H1 (cell line): ENCODE measurements around the gene LSM14B. TPM values are rescaled to one million over a fixed set of nuclear protein-coding genes. Genes with fewer than 3 reads are reported as not detected.

Experiments used
- CTCF ChIA-PET: fragments of 300-600 bp; sonication (Branson Sonifier 250); formaldehyde crosslinking; loops from one replicate; lab custom pipeline; 2021; ENCODE audit not compliant: partially characterized antibody; lab: Charles Lee
- POLR2A ChIA-PET: fragments of 300-600 bp; sonication (Branson Sonifier 250); formaldehyde crosslinking; loops from one replicate; lab custom pipeline; 2021; ENCODE audit warnings: inconsistent platforms; ENCODE audit not compliant: partially characterized antibody; lab: Charles Lee
- DNase-seq, 2 experiments: peaks; one replicate each; pipeline versions ENCODE4 v3.0.0 to v3.0.0-alpha.2; 2010 to 2022; ENCODE audit warnings: low spot score in 2 of 2, low read depth in 1 of 2, mixed read lengths in 1 of 2
- FAIRE-seq: peaks from 2 replicates; lab custom pipeline; 2011; peaks lifted over from hg19 to GRCh38; lab: Jason Lieb, UNC
- H2AFZ ChIP-seq: 2 replicates; pipeline ENCODE4 v1.8.1; 2012; ENCODE audit warnings: low read length, inconsistent platforms
- H2AK5ac ChIP-seq: 2 replicates; pipeline ENCODE4 v1.6.1; 2013; ENCODE audit warnings: low read depth, low read length
- H2BK120ac ChIP-seq: replicated peaks from 2 replicates; pipeline ENCODE3; 2013; ENCODE audit warnings: low read depth, low read length, inconsistent platforms
- H2BK12ac ChIP-seq: 2 replicates; pipeline ENCODE4 v1.6.1; 2013; ENCODE audit warnings: low read depth, low read length
- H2BK15ac ChIP-seq: 2 replicates; pipeline ENCODE4 v1.6.1; 2013; ENCODE audit warnings: low read length
- H2BK20ac ChIP-seq: 2 replicates; pipeline ENCODE4 v1.6.1; 2013; ENCODE audit warnings: low read length
- H2BK5ac ChIP-seq: 2 replicates; pipeline ENCODE4 v1.6.1; 2013; ENCODE audit warnings: low read depth, low read length
- H3K14ac ChIP-seq: 2 replicates; pipeline ENCODE4 v1.6.1; 2013; ENCODE audit warnings: inconsistent platforms; ENCODE audit not compliant: insufficient read length
- H3K18ac ChIP-seq: 2 replicates; pipeline ENCODE4 v1.6.1; 2013; ENCODE audit warnings: low read length; ENCODE audit errors: extremely low read depth
- H3K23ac ChIP-seq: 2 replicates; pipeline ENCODE4 v1.6.1; 2013; ENCODE audit warnings: inconsistent platforms; ENCODE audit not compliant: insufficient read length
- H3K23me2 ChIP-seq: 2 replicates; pipeline ENCODE4 v1.6.1; 2013; ENCODE audit warnings: low read depth, low read length
- H3K27ac ChIP-seq: 2 replicates; pipeline ENCODE4 v1.6.1; 2011; ENCODE audit warnings: low read depth, low read length, inconsistent platforms
- H3K27me3 ChIP-seq, 4 experiments: replicated peaks in 1 of 4; 1 replicate in 1 of 4; 2 replicates in 3 of 4; pipeline versions ENCODE4 v1.6.1 to v1.8.1; 2011 to 2013; ENCODE audit warnings: low read length in 3 of 4, mild to moderate bottlenecking in 3 of 4, inconsistent platforms in 2 of 4, mixed read lengths in 2 of 4, moderate library complexity in 1 of 4; ENCODE audit not compliant: control insufficient read depth in 3 of 4, insufficient read depth in 3 of 4; ENCODE audit errors: extremely low read depth in 1 of 4
- H3K36me3 ChIP-seq, 4 experiments: 2 replicates each; pipeline versions ENCODE4 v1.6.1 to v1.8.1; 2011 to 2013; ENCODE audit warnings: mild to moderate bottlenecking in 4 of 4, low read length in 3 of 4, moderate library complexity in 2 of 4, control low read depth in 1 of 4, inconsistent platforms in 1 of 4; ENCODE audit not compliant: insufficient read depth in 4 of 4, control insufficient read depth in 2 of 4
- H3K4ac ChIP-seq: replicated peaks from 2 replicates; pipeline ENCODE3; 2013; ENCODE audit warnings: low read length, low read depth, mixed read lengths, inconsistent platforms; ENCODE audit not compliant: insufficient read length
- H3K4me1 ChIP-seq, 4 experiments: replicated peaks in 1 of 4; 1 replicate in 1 of 4; 2 replicates in 3 of 4; pipeline versions ENCODE4 v1.6.1 to v1.8.1; 2011 to 2013; ENCODE audit warnings: low read length in 3 of 4, inconsistent platforms in 2 of 4, mixed read lengths in 1 of 4; ENCODE audit not compliant: insufficient read depth in 4 of 4, control insufficient read depth in 3 of 4
- H3K4me2 ChIP-seq, 2 experiments: 2 replicates each; pipeline versions ENCODE4 v1.6.1 to v1.8.1; 2011 to 2013; ENCODE audit warnings: low read depth in 2 of 2, low read length in 2 of 2, control low read depth in 1 of 2, inconsistent platforms in 1 of 2, mild to moderate bottlenecking in 1 of 2; ENCODE audit not compliant: insufficient read depth in 1 of 2
- H3K4me3 ChIP-seq, 4 experiments: fragments of 200-600, 300-600 bp in 1 of 4; sonication (generic), shearing (Covaris generic), sonication (Bioruptor Twin) in 1 of 4; 2 replicates each; pipeline versions ENCODE4 v1.5.1 to v1.8.1; 2011 to 2016; ENCODE audit warnings: low read length in 4 of 4, low read depth in 3 of 4, control low read depth in 2 of 4, inconsistent platforms in 2 of 4, mild to moderate bottlenecking in 2 of 4, mixed read lengths in 1 of 4, moderate library complexity in 1 of 4; ENCODE audit not compliant: insufficient read depth in 2 of 4; ENCODE audit errors: extremely low read depth in 1 of 4
- H3K56ac ChIP-seq: replicated peaks from 2 replicates; pipeline ENCODE3; 2013; ENCODE audit warnings: low read depth, mild to moderate bottlenecking, mixed read lengths, low read length, inconsistent platforms; ENCODE audit not compliant: insufficient read length
- H3K79me1 ChIP-seq: 2 replicates; pipeline ENCODE4 v1.6.1; 2013; ENCODE audit warnings: low read depth, low read length, control low read depth
- H3K79me2 ChIP-seq, 2 experiments: 2 replicates each; pipeline versions ENCODE4 v1.6.1 to v1.8.1; 2012 to 2013; ENCODE audit warnings: low read length in 2 of 2, mild to moderate bottlenecking in 2 of 2, inconsistent platforms in 1 of 2; ENCODE audit not compliant: insufficient read depth in 2 of 2, control insufficient read depth in 1 of 2
- H3K9ac ChIP-seq, 4 experiments: replicated peaks in 1 of 4; 1 replicate in 1 of 4; 2 replicates in 3 of 4; pipeline versions ENCODE4 v1.6.1 to v1.8.1; 2011 to 2013; ENCODE audit warnings: low read depth in 3 of 4, low read length in 3 of 4, control low read depth in 2 of 4, mild to moderate bottlenecking in 2 of 4, moderate library complexity in 2 of 4, inconsistent platforms in 1 of 4; ENCODE audit errors: extremely low read depth in 1 of 4
- H3K9me3 ChIP-seq, 2 experiments: 2 replicates each; pipeline versions ENCODE4 v1.6.1 to v1.8.1; 2012 to 2013; ENCODE audit warnings: mild to moderate bottlenecking in 2 of 2, moderate library complexity in 2 of 2, control low read depth in 1 of 2, inconsistent platforms in 1 of 2, low read depth in 1 of 2, low read length in 1 of 2, mixed read lengths in 1 of 2; ENCODE audit not compliant: insufficient read depth in 2 of 2
- H4K20me1 ChIP-seq, 2 experiments: replicated peaks in 1 of 2; 2 replicates each; pipeline versions ENCODE3 to v1.8.1; 2011 to 2013; ENCODE audit warnings: inconsistent platforms in 2 of 2, low read length in 2 of 2, mild to moderate bottlenecking in 1 of 2; ENCODE audit not compliant: insufficient read depth in 2 of 2, control insufficient read depth in 1 of 2
- H4K5ac ChIP-seq: 2 replicates; pipeline ENCODE4 v1.6.1; 2013; ENCODE audit warnings: low read length, low read depth, mixed read lengths, inconsistent platforms; ENCODE audit not compliant: insufficient read length
- H4K8ac ChIP-seq: 2 replicates; pipeline ENCODE4 v1.8.0; 2013; ENCODE audit warnings: mild to moderate bottlenecking, moderate library complexity, low read length, inconsistent platforms; ENCODE audit not compliant: insufficient read depth; ENCODE audit errors: extremely low read depth
- H4K91ac ChIP-seq: replicated peaks from 2 replicates; pipeline ENCODE3; 2013; ENCODE audit warnings: low read length, mixed read lengths, inconsistent platforms; ENCODE audit not compliant: insufficient read length
- POLR2A ChIP-seq, 2 experiments: IDR thresholded peaks; 1 replicate in 1 of 2; 2 replicates in 1 of 2; pipeline ENCODE4 v1.6.1; 2011; ENCODE audit warnings: low read depth in 2 of 2, low read length in 2 of 2, mild to moderate bottlenecking in 2 of 2; ENCODE audit errors: control extremely low read depth in 1 of 2
- RBBP5 ChIP-seq: IDR thresholded peaks from 2 replicates; pipeline ENCODE4 v1.7.1; 2012; ENCODE audit warnings: low read depth, mild to moderate bottlenecking, inconsistent platforms, low read length, moderate library complexity, borderline replicate concordance
- WGBS, 2 experiments: shearing (Covaris generic) in 1 of 2; methylation state at CpG; one replicate each; pipeline versions ENCODE4 v1.1.6 to v1.1.7; 2013 to 2015; ENCODE audit warnings: low lambda C conversion rate in 2 of 2, mixed read lengths in 2 of 2, inconsistent platforms in 1 of 2, low coverage in 1 of 2, missing lambda C conversion rate in 1 of 2; ENCODE audit not compliant: insufficient replicate concordance in 2 of 2, insufficient coverage in 1 of 2, insufficient read length in 1 of 2; ENCODE audit errors: extremely low coverage in 1 of 2, missing lambda C conversion rate in 1 of 2; 5-methylcytosine and 5-hydroxymethylcytosine counted together
- polyA plus RNA-seq, 7 experiments: library from polyadenylated mRNA; depleted of rRNA in 3 of 7; stranded (reverse) in 5 of 7; unstranded in 2 of 7; fragments of >200 nt in 5 of 7; fragments of 200-250 nt in 2 of 7; gene quantifications; 1 replicate in 5 of 7; 2 replicates in 1 of 7; 4 replicates in 1 of 7; pipeline versions ENCODE4 v1.2.1 to v1.2.3, GENCODE V29; 2011 to 2013; ENCODE audit warnings: missing spikeins in 2 of 7, mixed read lengths in 2 of 7
- total RNA-seq: library from RNA; stranded (reverse); fragmentation: NEBNext Ultra II Directional; extraction: Animal tissue kit (Norgen Biotek cat#: 25700); gene quantifications from 2 replicates; pipeline ENCODE4 v1.2.1, GENCODE V29; 2021

The LSM14B gene
- total and polyA plus RNA-seq, 2 of the 8 experiments (the other 6 are each of a cell fraction or from before 2014, with no cell fraction given), result 58.3 to 65.6 TPM

GRCh38 chr20:62127799-62128198 lies 5.5 kb downstream of the LSM14B start:
- Histone ChIP-seq H2AK5ac (no peak overlapping the region), H3K14ac (no peak overlapping the region), H3K23me2 (peaks cover 3% of the 10 kb centered on the region; the same call in 1 of the 2 replicates), H4K8ac (no peak overlapping the region), H4K91ac (no peak overlapping the region), H3K9ac (no peak overlapping the region), H2BK12ac (no peak overlapping the region), H3K9me3 (no peaks in the 10 kb centered on the region), H2BK5ac (no peak overlapping the region), H3K36me3 (peaks cover 49 to 86% (median 72%) of the 10 kb centered on the region in 4 experiments), H3K23ac (no peak overlapping the region), H3K27ac (no peak overlapping the region), H4K5ac (no peak overlapping the region), H3K4me3 (no peak overlapping the region), H3K4me2 (no peak overlapping the region), H3K18ac (no peak overlapping the region), H2BK20ac (no peak overlapping the region), H3K56ac (no peak overlapping the region), H3K4ac (no peak overlapping the region), H2BK120ac (no peak overlapping the region), H3K79me1 (peaks cover 18% of the 10 kb centered on the region), H3K27me3 (no peaks in the 10 kb centered on the region), H3K79me2 (peaks cover 13 to 42% of the 10 kb centered on the region in 2 experiments), H2AFZ (no peak overlapping the region), H2BK15ac (no peak overlapping the region), H4K20me1 (peaks cover 38 to 48% of the 10 kb centered on the region in 2 experiments), H3K4me1 (peaks cover 0 to 10% (median 5%) of the 10 kb centered on the region in 4 experiments; a peak in 5 of 7 replicates)
- no peak for DNase-seq
- no peak for FAIRE-seq
- ChIA-PET POLR2A (interaction anchor here (0.8 to 12.2 kb wide), 6 partner anchors 7 to 123 kb away, joined by 3 to 125 read pairs (median 33); partner anchors contain the start of gene TAF4), CTCF (interaction anchor here (1.2 to 6.6 kb wide), 5 partner anchors 9 to 117 kb away, joined by 3 to 57 read pairs (median 5); no protein-coding TSS in a partner anchor)
- 95% methylated on average over 6 of the region's 6 CpGs; no CpG with 5 or more reads in 1 of the 2 experiments for WGBS, 2 experiments
- TF ChIP-seq POLR2A (IDR thresholded peaks at IDR 0.05; ENCODE audit: control extremely low read depth in 1 of 2, low read depth in 2 of 2, low read length in 2 of 2), result no peak
- no peak for TF ChIP-seq RBBP5
